H1 (cell line): ENCODE measurements around the gene MYO9B. TPM values are rescaled to one million over a fixed set of nuclear protein-coding genes. Genes with fewer than 3 reads are reported as not detected.

Experiments used
- CTCF ChIA-PET: fragments of 300-600 bp; sonication (Branson Sonifier 250); formaldehyde crosslinking; loops from one replicate; lab custom pipeline; 2021; ENCODE audit not compliant: partially characterized antibody; lab: Charles Lee
- POLR2A ChIA-PET: fragments of 300-600 bp; sonication (Branson Sonifier 250); formaldehyde crosslinking; loops from one replicate; lab custom pipeline; 2021; ENCODE audit warnings: inconsistent platforms; ENCODE audit not compliant: partially characterized antibody; lab: Charles Lee
- DNase-seq, 2 experiments: peaks; one replicate each; pipeline versions ENCODE4 v3.0.0 to v3.0.0-alpha.2; 2010 to 2022; ENCODE audit warnings: low spot score in 2 of 2, low read depth in 1 of 2, mixed read lengths in 1 of 2
- FAIRE-seq: peaks from 2 replicates; lab custom pipeline; 2011; peaks lifted over from hg19 to GRCh38; lab: Jason Lieb, UNC
- H2AFZ ChIP-seq: 2 replicates; pipeline ENCODE4 v1.8.1; 2012; ENCODE audit warnings: low read length, inconsistent platforms
- H2AK5ac ChIP-seq: 2 replicates; pipeline ENCODE4 v1.6.1; 2013; ENCODE audit warnings: low read depth, low read length
- H2BK120ac ChIP-seq: replicated peaks from 2 replicates; pipeline ENCODE3; 2013; ENCODE audit warnings: low read depth, low read length, inconsistent platforms
- H2BK12ac ChIP-seq: 2 replicates; pipeline ENCODE4 v1.6.1; 2013; ENCODE audit warnings: low read depth, low read length
- H2BK15ac ChIP-seq: 2 replicates; pipeline ENCODE4 v1.6.1; 2013; ENCODE audit warnings: low read length
- H2BK20ac ChIP-seq: 2 replicates; pipeline ENCODE4 v1.6.1; 2013; ENCODE audit warnings: low read length
- H2BK5ac ChIP-seq: 2 replicates; pipeline ENCODE4 v1.6.1; 2013; ENCODE audit warnings: low read depth, low read length
- H3K14ac ChIP-seq: 2 replicates; pipeline ENCODE4 v1.6.1; 2013; ENCODE audit warnings: inconsistent platforms; ENCODE audit not compliant: insufficient read length
- H3K18ac ChIP-seq: 2 replicates; pipeline ENCODE4 v1.6.1; 2013; ENCODE audit warnings: low read length; ENCODE audit errors: extremely low read depth
- H3K23ac ChIP-seq: 2 replicates; pipeline ENCODE4 v1.6.1; 2013; ENCODE audit warnings: inconsistent platforms; ENCODE audit not compliant: insufficient read length
- H3K23me2 ChIP-seq: 2 replicates; pipeline ENCODE4 v1.6.1; 2013; ENCODE audit warnings: low read depth, low read length
- H3K27ac ChIP-seq: 2 replicates; pipeline ENCODE4 v1.6.1; 2011; ENCODE audit warnings: low read depth, low read length, inconsistent platforms
- H3K27me3 ChIP-seq, 4 experiments: replicated peaks in 1 of 4; 1 replicate in 1 of 4; 2 replicates in 3 of 4; pipeline versions ENCODE4 v1.6.1 to v1.8.1; 2011 to 2013; ENCODE audit warnings: low read length in 3 of 4, mild to moderate bottlenecking in 3 of 4, inconsistent platforms in 2 of 4, mixed read lengths in 2 of 4, moderate library complexity in 1 of 4; ENCODE audit not compliant: control insufficient read depth in 3 of 4, insufficient read depth in 3 of 4; ENCODE audit errors: extremely low read depth in 1 of 4
- H3K36me3 ChIP-seq, 4 experiments: 2 replicates each; pipeline versions ENCODE4 v1.6.1 to v1.8.1; 2011 to 2013; ENCODE audit warnings: mild to moderate bottlenecking in 4 of 4, low read length in 3 of 4, moderate library complexity in 2 of 4, control low read depth in 1 of 4, inconsistent platforms in 1 of 4; ENCODE audit not compliant: insufficient read depth in 4 of 4, control insufficient read depth in 2 of 4
- H3K4ac ChIP-seq: replicated peaks from 2 replicates; pipeline ENCODE3; 2013; ENCODE audit warnings: low read length, low read depth, mixed read lengths, inconsistent platforms; ENCODE audit not compliant: insufficient read length
- H3K4me1 ChIP-seq, 4 experiments: replicated peaks in 1 of 4; 1 replicate in 1 of 4; 2 replicates in 3 of 4; pipeline versions ENCODE4 v1.6.1 to v1.8.1; 2011 to 2013; ENCODE audit warnings: low read length in 3 of 4, inconsistent platforms in 2 of 4, mixed read lengths in 1 of 4; ENCODE audit not compliant: insufficient read depth in 4 of 4, control insufficient read depth in 3 of 4
- H3K4me2 ChIP-seq, 2 experiments: 2 replicates each; pipeline versions ENCODE4 v1.6.1 to v1.8.1; 2011 to 2013; ENCODE audit warnings: low read depth in 2 of 2, low read length in 2 of 2, control low read depth in 1 of 2, inconsistent platforms in 1 of 2, mild to moderate bottlenecking in 1 of 2; ENCODE audit not compliant: insufficient read depth in 1 of 2
- H3K4me3 ChIP-seq, 4 experiments: fragments of 200-600, 300-600 bp in 1 of 4; sonication (generic), shearing (Covaris generic), sonication (Bioruptor Twin) in 1 of 4; 2 replicates each; pipeline versions ENCODE4 v1.5.1 to v1.8.1; 2011 to 2016; ENCODE audit warnings: low read length in 4 of 4, low read depth in 3 of 4, control low read depth in 2 of 4, inconsistent platforms in 2 of 4, mild to moderate bottlenecking in 2 of 4, mixed read lengths in 1 of 4, moderate library complexity in 1 of 4; ENCODE audit not compliant: insufficient read depth in 2 of 4; ENCODE audit errors: extremely low read depth in 1 of 4
- H3K56ac ChIP-seq: replicated peaks from 2 replicates; pipeline ENCODE3; 2013; ENCODE audit warnings: low read depth, mild to moderate bottlenecking, mixed read lengths, low read length, inconsistent platforms; ENCODE audit not compliant: insufficient read length
- H3K79me1 ChIP-seq: 2 replicates; pipeline ENCODE4 v1.6.1; 2013; ENCODE audit warnings: low read depth, low read length, control low read depth
- H3K79me2 ChIP-seq, 2 experiments: 2 replicates each; pipeline versions ENCODE4 v1.6.1 to v1.8.1; 2012 to 2013; ENCODE audit warnings: low read length in 2 of 2, mild to moderate bottlenecking in 2 of 2, inconsistent platforms in 1 of 2; ENCODE audit not compliant: insufficient read depth in 2 of 2, control insufficient read depth in 1 of 2
- H3K9ac ChIP-seq, 4 experiments: replicated peaks in 1 of 4; 1 replicate in 1 of 4; 2 replicates in 3 of 4; pipeline versions ENCODE4 v1.6.1 to v1.8.1; 2011 to 2013; ENCODE audit warnings: low read depth in 3 of 4, low read length in 3 of 4, control low read depth in 2 of 4, mild to moderate bottlenecking in 2 of 4, moderate library complexity in 2 of 4, inconsistent platforms in 1 of 4; ENCODE audit errors: extremely low read depth in 1 of 4
- H3K9me3 ChIP-seq, 2 experiments: 2 replicates each; pipeline versions ENCODE4 v1.6.1 to v1.8.1; 2012 to 2013; ENCODE audit warnings: mild to moderate bottlenecking in 2 of 2, moderate library complexity in 2 of 2, control low read depth in 1 of 2, inconsistent platforms in 1 of 2, low read depth in 1 of 2, low read length in 1 of 2, mixed read lengths in 1 of 2; ENCODE audit not compliant: insufficient read depth in 2 of 2
- H4K20me1 ChIP-seq, 2 experiments: replicated peaks in 1 of 2; 2 replicates each; pipeline versions ENCODE3 to v1.8.1; 2011 to 2013; ENCODE audit warnings: inconsistent platforms in 2 of 2, low read length in 2 of 2, mild to moderate bottlenecking in 1 of 2; ENCODE audit not compliant: insufficient read depth in 2 of 2, control insufficient read depth in 1 of 2
- H4K5ac ChIP-seq: 2 replicates; pipeline ENCODE4 v1.6.1; 2013; ENCODE audit warnings: low read length, low read depth, mixed read lengths, inconsistent platforms; ENCODE audit not compliant: insufficient read length
- H4K8ac ChIP-seq: 2 replicates; pipeline ENCODE4 v1.8.0; 2013; ENCODE audit warnings: mild to moderate bottlenecking, moderate library complexity, low read length, inconsistent platforms; ENCODE audit not compliant: insufficient read depth; ENCODE audit errors: extremely low read depth
- H4K91ac ChIP-seq: replicated peaks from 2 replicates; pipeline ENCODE3; 2013; ENCODE audit warnings: low read length, mixed read lengths, inconsistent platforms; ENCODE audit not compliant: insufficient read length
- ASH2L ChIP-seq: fragments of 200-600, 300-600 bp; sonication (generic); IDR thresholded peaks from one replicate; pipeline ENCODE4 v1.7.1; 2017; ENCODE audit warnings: low read length
- BRCA1 ChIP-seq: IDR thresholded peaks from 2 replicates; pipeline ENCODE4 v1.6.1; 2012; ENCODE audit warnings: low read depth, low read length, improper control_type of control experiment
- CEBPB ChIP-seq: IDR thresholded peaks from 2 replicates; pipeline ENCODE4 v1.6.1; 2012; ENCODE audit warnings: low read depth, low read length
- CHD1 ChIP-seq: IDR thresholded peaks from 2 replicates; pipeline ENCODE4 v1.6.1; 2012; ENCODE audit warnings: low read depth, low read length, improper control_type of control experiment
- GABPA ChIP-seq: IDR thresholded peaks from 2 replicates; pipeline ENCODE4 v1.6.1; 2011; ENCODE audit warnings: mild to moderate bottlenecking, low read length, moderate library complexity, borderline replicate concordance; ENCODE audit not compliant: insufficient read depth
- GTF2F1 ChIP-seq: IDR thresholded peaks from 2 replicates; pipeline ENCODE4 v1.6.1; 2012; ENCODE audit warnings: low read depth, low read length, improper control_type of control experiment, borderline replicate concordance
- POLR2A ChIP-seq, 2 experiments: IDR thresholded peaks; 1 replicate in 1 of 2; 2 replicates in 1 of 2; pipeline ENCODE4 v1.6.1; 2011; ENCODE audit warnings: low read depth in 2 of 2, low read length in 2 of 2, mild to moderate bottlenecking in 2 of 2; ENCODE audit errors: control extremely low read depth in 1 of 2
- POU5F1 ChIP-seq: IDR thresholded peaks from 2 replicates; pipeline ENCODE4 v1.6.1; 2011; ENCODE audit warnings: low read depth, mild to moderate bottlenecking, low read length, moderate library complexity
- SP2 ChIP-seq: IDR thresholded peaks from 2 replicates; pipeline ENCODE4 v1.6.1; 2012; ENCODE audit warnings: mild to moderate bottlenecking, low read length, inconsistent platforms
- SP4 ChIP-seq: IDR thresholded peaks from 2 replicates; pipeline ENCODE4 v1.6.1; 2012; ENCODE audit warnings: low read length, inconsistent platforms
- SRF ChIP-seq: IDR thresholded peaks from 2 replicates; pipeline ENCODE4 v1.6.1; 2011; ENCODE audit warnings: mild to moderate bottlenecking, low read depth, low read length, moderate library complexity
- SUZ12 ChIP-seq: fragments of 200-600 bp; sonication (generic); IDR thresholded peaks from 2 replicates; pipeline ENCODE4 v1.6.1; 2012; ENCODE audit warnings: mild to moderate bottlenecking, inconsistent platforms, low read length, moderate library complexity, mixed read lengths
- TAF1 ChIP-seq: IDR thresholded peaks from 2 replicates; pipeline ENCODE4 v1.6.1; 2011; ENCODE audit warnings: mild to moderate bottlenecking, low read depth, low read length
- WGBS, 2 experiments: shearing (Covaris generic) in 1 of 2; methylation state at CpG; one replicate each; pipeline versions ENCODE4 v1.1.6 to v1.1.7; 2013 to 2015; ENCODE audit warnings: low lambda C conversion rate in 2 of 2, mixed read lengths in 2 of 2, inconsistent platforms in 1 of 2, low coverage in 1 of 2, missing lambda C conversion rate in 1 of 2; ENCODE audit not compliant: insufficient replicate concordance in 2 of 2, insufficient coverage in 1 of 2, insufficient read length in 1 of 2; ENCODE audit errors: extremely low coverage in 1 of 2, missing lambda C conversion rate in 1 of 2; 5-methylcytosine and 5-hydroxymethylcytosine counted together
- polyA plus RNA-seq, 7 experiments: library from polyadenylated mRNA; depleted of rRNA in 3 of 7; stranded (reverse) in 5 of 7; unstranded in 2 of 7; fragments of >200 nt in 5 of 7; fragments of 200-250 nt in 2 of 7; gene quantifications; 1 replicate in 5 of 7; 2 replicates in 1 of 7; 4 replicates in 1 of 7; pipeline versions ENCODE4 v1.2.1 to v1.2.3, GENCODE V29; 2011 to 2013; ENCODE audit warnings: missing spikeins in 2 of 7, mixed read lengths in 2 of 7
- total RNA-seq: library from RNA; stranded (reverse); fragmentation: NEBNext Ultra II Directional; extraction: Animal tissue kit (Norgen Biotek cat#: 25700); gene quantifications from 2 replicates; pipeline ENCODE4 v1.2.1, GENCODE V29; 2021

MYO9B gene
- total and polyA plus RNA-seq, 2 of the 8 experiments (the other 6 are each of a cell fraction or from before 2014, with no cell fraction given), result 27.6 to 77.1 TPM

GRCh38 chr19:17243830-17244617, 168.4 kb downstream of the MYO9B start:
- H4K91ac ChIP-seq, result peak overlapping the region; percentile 75
- DNase-seq, result peak in 1 of 2 experiments; percentile 71
- FAIRE-seq, result no peak
- no peak overlapping the region for H3K23ac ChIP-seq
- peaks cover 13 to 15% of the 10 kb centered on the region in 2 experiments for H4K20me1 ChIP-seq
- ChIA-PET POLR2A (interaction anchor here (0.6 to 6.4 kb wide), 16 partner anchors 8 to 627 kb away, joined by 3 to 118 read pairs (median 4); partner anchors contain the start of genes ANKLE1, BABAM1, OCEL1 and USE1), CTCF (interaction anchor here (0.7 to 1.9 kb wide), 8 partner anchors 9 to 219 kb away, joined by 3 to 7 read pairs (median 3); partner anchors contain the start of gene USE1)
- H3K79me2 ChIP-seq, result peaks cover 26 to 52% of the 10 kb centered on the region in 2 experiments; a peak in 3 of 4 replicates
- H2AK5ac ChIP-seq, result no peak overlapping the region
- H2BK120ac ChIP-seq, result no peak overlapping the region
- H3K9ac ChIP-seq, result peak overlapping the region; percentile 56 to 67 (median 60); a peak in 6 of 7 replicates
- peak overlapping the region; percentile 68 to 83 (median 78) for H3K4me3 ChIP-seq
- peak overlapping the region; percentile 74 to 83 for H3K4me2 ChIP-seq
- peak overlapping the region; percentile 87; the same call in 1 of the 2 replicates for H2BK5ac ChIP-seq
- H4K8ac ChIP-seq, result no peak overlapping the region
- no peaks in the 10 kb centered on the region for H3K27me3 ChIP-seq
- peaks cover 2% of the 10 kb centered on the region; the same call in 1 of the 2 replicates for H3K23me2 ChIP-seq
- no peak overlapping the region; the same call in 1 of the 2 replicates for H3K27ac ChIP-seq
- no peak overlapping the region for H2BK20ac ChIP-seq
- 3% methylated on average over 42 of the region's 52 CpGs; no CpG with 5 or more reads in 1 of the 2 experiments for WGBS, 2 experiments
- no peak overlapping the region for H2AFZ ChIP-seq
- no peak overlapping the region for H2BK15ac ChIP-seq
- peaks cover 0 to 4% (median 0%) of the 10 kb centered on the region in 4 experiments; a peak in 2 of 8 replicates for H3K36me3 ChIP-seq
- peak overlapping the region; percentile 13 for H4K5ac ChIP-seq
- H3K79me1 ChIP-seq, result peaks cover 12% of the 10 kb centered on the region
- peak overlapping the region; percentile 90 for H3K18ac ChIP-seq
- no peak overlapping the region for H3K14ac ChIP-seq
- H3K56ac ChIP-seq, result peak overlapping the region; percentile 19
- H3K9me3 ChIP-seq, result no peaks in the 10 kb centered on the region
- no peak overlapping the region for H2BK12ac ChIP-seq
- H3K4ac ChIP-seq, result no peak overlapping the region
- H3K4me1 ChIP-seq, result peaks cover 3 to 34% (median 25%) of the 10 kb centered on the region in 4 experiments
- TF ChIP-seq SP2 (no peak), POLR2A (IDR thresholded peaks at IDR 0.05; ENCODE audit: control extremely low read depth in 1 of 2, low read depth in 2 of 2, low read length in 2 of 2) (0 out of 3 replicates have a peak, but pooled peaks of 1 of the 2 experiments have one; percentile 20), ASH2L (no peak), CHD1 (no peak), POU5F1 (no peak), SP4 (no peak), SUZ12 (no peak), CEBPB (no peak), GABPA (peak; percentile 54; the same call in 1 of the 2 replicates), GTF2F1 (no peak), TAF1 (peak; percentile 34; the same call in 1 of the 2 replicates), SRF (no peak), BRCA1 (no peak)
